ENCODE results near the gene SLC25A12.

GRCh38 chr2:171772373-171772772 is 121.7 kb downstream of the SLC25A12 start:
- TF ChIP-seq, protein P1, sequence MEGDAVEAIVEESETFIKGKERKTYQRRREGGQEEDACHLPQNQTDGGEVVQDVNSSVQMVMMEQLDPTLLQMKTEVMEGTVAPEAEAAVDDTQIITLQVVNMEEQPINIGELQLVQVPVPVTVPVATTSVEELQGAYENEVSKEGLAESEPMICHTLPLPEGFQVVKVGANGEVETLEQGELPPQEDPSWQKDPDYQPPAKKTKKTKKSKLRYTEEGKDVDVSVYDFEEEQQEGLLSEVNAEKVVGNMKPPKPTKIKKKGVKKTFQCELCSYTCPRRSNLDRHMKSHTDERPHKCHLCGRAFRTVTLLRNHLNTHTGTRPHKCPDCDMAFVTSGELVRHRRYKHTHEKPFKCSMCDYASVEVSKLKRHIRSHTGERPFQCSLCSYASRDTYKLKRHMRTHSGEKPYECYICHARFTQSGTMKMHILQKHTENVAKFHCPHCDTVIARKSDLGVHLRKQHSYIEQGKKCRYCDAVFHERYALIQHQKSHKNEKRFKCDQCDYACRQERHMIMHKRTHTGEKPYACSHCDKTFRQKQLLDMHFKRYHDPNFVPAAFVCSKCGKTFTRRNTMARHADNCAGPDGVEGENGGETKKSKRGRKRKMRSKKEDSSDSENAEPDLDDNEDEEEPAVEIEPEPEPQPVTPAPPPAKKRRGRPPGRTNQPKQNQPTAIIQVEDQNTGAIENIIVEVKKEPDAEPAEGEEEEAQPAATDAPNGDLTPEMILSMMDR (IDR thresholded peaks at IDR 0.05; ENCODE audit: low read length): no peak
- no peak for TF ChIP-seq EZH2phosphoT487 (IDR thresholded peaks at IDR 0.05; ENCODE audit: low read length)
- no peak for TF ChIP-seq EZH2 (optimal IDR thresholded peaks at IDR 0.05; ENCODE audit: low read depth, low read length)
